IMR-90 (cell line): Measurements from ENCODE around the gene TBX10. TPM values are rescaled to one million over a fixed set of nuclear protein-coding genes. Genes with fewer than 3 reads are reported as not detected.

Experiments used
- ATAC-seq: fragments of 200-7000 bp; cut with Tn5 transposase; 2 replicates; pipeline ENCODE4 v1.9.1; 2020; ENCODE audit warnings: low read depth, mild to moderate bottlenecking, moderate library complexity
- BruUV-seq: library from RNA; stranded (reverse); fragments of 400-500 nt; replicated peaks from 2 replicates; lab custom pipeline; 2021; lab: Mats Ljungman, UMichigan
- CTCF ChIA-PET: fragments of 300-600 bp; formaldehyde crosslinking; extraction: SDS; loops from one replicate; lab custom pipeline; 2021; ENCODE audit warnings: antibody characterized with exemption; lab: Yijun Ruan, JAX
- POLR2A ChIA-PET: fragments of 300-600 bp; sonication (Branson Sonifier 250); formaldehyde crosslinking; loops from one replicate; lab custom pipeline; 2022; ENCODE audit warnings: antibody characterized with exemption; ENCODE audit not compliant: unreplicated experiment; lab: Charles Lee
- DNase-seq: peaks from one replicate; pipeline ENCODE4 v3.0.0; 2013
- H2AFZ ChIP-seq: replicated peaks from 2 replicates; pipeline ENCODE3; 2013; ENCODE audit warnings: low read length, mild to moderate bottlenecking; ENCODE audit not compliant: poor library complexity
- H2AK5ac ChIP-seq: 2 replicates; pipeline ENCODE4 v1.6.1; 2013; ENCODE audit warnings: low read depth, low read length, inconsistent platforms
- H2AK9ac ChIP-seq: replicated peaks from 2 replicates; pipeline ENCODE3; 2013; ENCODE audit warnings: mild to moderate bottlenecking, low read depth, low read length, moderate library complexity; ENCODE audit not compliant: poor library complexity
- H2BK120ac ChIP-seq: 2 replicates; pipeline ENCODE4 v1.6.1; 2013; ENCODE audit warnings: low read depth, low read length, inconsistent platforms
- H2BK15ac ChIP-seq: 3 replicates; pipeline ENCODE4 v1.6.1; 2013; ENCODE audit warnings: low read depth, low read length, inconsistent platforms
- H2BK20ac ChIP-seq: 2 replicates; pipeline ENCODE4 v1.6.1; 2013; ENCODE audit warnings: low read depth, mild to moderate bottlenecking, inconsistent platforms, low read length, moderate library complexity
- H2BK5ac ChIP-seq: 2 replicates; pipeline ENCODE4 v1.6.1; 2013; ENCODE audit warnings: mild to moderate bottlenecking, low read depth, low read length, inconsistent platforms; ENCODE audit not compliant: poor library complexity, severe bottlenecking
- H3K14ac ChIP-seq: replicated peaks from 2 replicates; pipeline ENCODE4 v1.6.1; 2013; ENCODE audit warnings: low read depth, low read length, inconsistent platforms
- H3K18ac ChIP-seq: 2 replicates; pipeline ENCODE4 v1.6.1; 2013; ENCODE audit warnings: low read depth, low read length, control low read depth
- H3K23ac ChIP-seq: 2 replicates; pipeline ENCODE4 v1.6.1; 2013; ENCODE audit warnings: low read depth, low read length, inconsistent platforms
- H3K27ac ChIP-seq: 2 replicates; pipeline ENCODE4 v1.5.1; 2013; ENCODE audit warnings: mild to moderate bottlenecking, control low read depth, low read length; ENCODE audit not compliant: insufficient read depth
- H3K27me3 ChIP-seq: 2 replicates; pipeline ENCODE4 v1.6.1; 2013; ENCODE audit warnings: low read length; ENCODE audit not compliant: control insufficient read depth, insufficient read depth
- H3K36me3 ChIP-seq: 2 replicates; pipeline ENCODE4 v1.6.1; 2013; ENCODE audit warnings: low read length, mixed read lengths; ENCODE audit not compliant: control insufficient read depth, insufficient read depth
- H3K4ac ChIP-seq: 2 replicates; pipeline ENCODE4 v1.6.1; 2013; ENCODE audit warnings: low read depth, low read length, inconsistent platforms
- H3K4me1 ChIP-seq: 2 replicates; pipeline ENCODE4 v1.6.1; 2013; ENCODE audit warnings: low read length, mixed read lengths; ENCODE audit not compliant: control insufficient read depth, insufficient read depth
- H3K4me2 ChIP-seq: 2 replicates; pipeline ENCODE4 v1.6.1; 2013; ENCODE audit warnings: low read depth, mild to moderate bottlenecking, control low read depth, low read length, moderate library complexity
- H3K4me3 ChIP-seq: 2 replicates; pipeline ENCODE4 v1.5.1; 2013; ENCODE audit warnings: low read depth, mild to moderate bottlenecking, control low read depth, low read length, moderate library complexity; ENCODE audit not compliant: insufficient read depth
- H3K56ac ChIP-seq: 2 replicates; pipeline ENCODE4 v1.6.1; 2013; ENCODE audit warnings: low read length, inconsistent platforms; ENCODE audit not compliant: insufficient read depth; ENCODE audit errors: extremely low read depth
- H3K79me1 ChIP-seq, 2 experiments: 2 replicates each; pipeline ENCODE4 v1.6.1; 2013; ENCODE audit warnings: low read length in 2 of 2, inconsistent platforms in 1 of 2, low read depth in 1 of 2
- H3K9ac ChIP-seq: 2 replicates; pipeline ENCODE4 v1.6.1; 2013; ENCODE audit warnings: low read depth, low read length, control low read depth
- H3K9me1 ChIP-seq: 2 replicates; pipeline ENCODE4 v1.6.1; 2013; ENCODE audit warnings: low read length, inconsistent platforms; ENCODE audit not compliant: insufficient read depth
- H3K9me3 ChIP-seq: 2 replicates; pipeline ENCODE4 v1.6.1; 2013; ENCODE audit warnings: low read length; ENCODE audit not compliant: control insufficient read depth, insufficient read depth
- H4K20me1 ChIP-seq: 2 replicates; pipeline ENCODE4 v1.6.1; 2013; ENCODE audit warnings: low read length, inconsistent platforms; ENCODE audit not compliant: insufficient read depth
- H4K5ac ChIP-seq: 2 replicates; pipeline ENCODE4 v1.6.1; 2013; ENCODE audit warnings: mild to moderate bottlenecking, low read depth, low read length, control low read depth
- H4K8ac ChIP-seq, 2 experiments: 2 replicates each; pipeline ENCODE4 v1.6.1; 2013; ENCODE audit warnings: low read depth in 2 of 2, low read length in 2 of 2, control low read depth in 1 of 2, inconsistent platforms in 1 of 2
- H4K91ac ChIP-seq: 2 replicates; pipeline ENCODE4 v1.6.1; 2013; ENCODE audit warnings: low read depth, low read length, inconsistent platforms; ENCODE audit not compliant: insufficient read depth
- CEBPB ChIP-seq: IDR thresholded peaks from 2 replicates; pipeline ENCODE4 v1.6.1; 2012; ENCODE audit warnings: low read depth, low read length, improper control_type of control experiment
- CHD1 ChIP-seq: IDR thresholded peaks from 2 replicates; pipeline ENCODE4 v1.6.1; 2012; ENCODE audit warnings: low read depth, low read length, improper control_type of control experiment
- ELK1 ChIP-seq: fragments of 150-350 bp; IDR thresholded peaks from 2 replicates; pipeline ENCODE4 v1.6.1; 2016; ENCODE audit warnings: low read depth, mild to moderate bottlenecking, low read length, moderate library complexity, borderline replicate concordance
- MAZ ChIP-seq: IDR thresholded peaks from 2 replicates; pipeline ENCODE4 v1.6.1; 2012; ENCODE audit warnings: low read depth, mild to moderate bottlenecking, low read length, improper control_type of control experiment, moderate library complexity, borderline replicate concordance
- MXI1 ChIP-seq: IDR thresholded peaks from 2 replicates; pipeline ENCODE4 v1.6.1; 2012; ENCODE audit warnings: low read depth, mild to moderate bottlenecking, low read length, moderate library complexity, borderline replicate concordance
- POLR2A ChIP-seq: IDR thresholded peaks from 2 replicates; pipeline ENCODE4 v1.6.1; 2012; ENCODE audit warnings: mild to moderate bottlenecking, low read depth, low read length
- RAD21 ChIP-seq: IDR thresholded peaks from 2 replicates; pipeline ENCODE4 v1.6.1; 2012; ENCODE audit warnings: low read length, improper control_type of control experiment
- RCOR1 ChIP-seq: IDR thresholded peaks from 2 replicates; pipeline ENCODE4 v1.6.1; 2012; ENCODE audit warnings: mild to moderate bottlenecking, low read length, improper control_type of control experiment; ENCODE audit not compliant: insufficient replicate concordance
- RFX5 ChIP-seq: IDR thresholded peaks from 2 replicates; pipeline ENCODE4 v1.8.0; 2012; ENCODE audit warnings: low read depth, mild to moderate bottlenecking, low read length, moderate library complexity
- SMC3 ChIP-seq: fragments of 150-350 bp; IDR thresholded peaks from 2 replicates; pipeline ENCODE4 v1.6.1; 2016; ENCODE audit warnings: low read depth, mild to moderate bottlenecking, antibody characterized with exemption, low read length, moderate library complexity
- WGBS, 2 experiments: methylation state at CpG; one replicate each; pipeline versions ENCODE4 v1.1.5 to v1.1.7; 2013; ENCODE audit warnings: missing lambda C conversion rate in 2 of 2; ENCODE audit not compliant: insufficient read length in 1 of 2; ENCODE audit errors: extremely low coverage in 2 of 2; 5-methylcytosine and 5-hydroxymethylcytosine counted together
- dilution Hi-C: fragments of 300-500 bp; cut with HindIII; formaldehyde crosslinking; loops from one replicate; pipeline ENCODE4 v1.14.3; 2018; ENCODE audit warnings: low sequenced_read_pairs; ENCODE audit not compliant: unreplicated experiment
- in situ Hi-C: fragments of 300-500 bp; cut with MboI; formaldehyde crosslinking; loops from 3 replicates; pipeline ENCODE4 v1.14.3; 2019; ENCODE audit warnings: low sequenced_read_pairs, inconsistent platforms, mixed read lengths
- intact Hi-C: fragments of 100-400 bp; cut with micrococcal nuclease; formaldehyde crosslinking; loops from 2 replicates; pipeline ENCODE4 v1.10.0; 2022
- polyA plus RNA-seq, 3 experiments: library from polyadenylated mRNA; depleted of rRNA; stranded (reverse); fragments of >200 nt; gene quantifications; 2 replicates each; pipeline ENCODE4 v1.2.3, GENCODE V29; 2012; ENCODE audit warnings: low replicate concordance in 1 of 3
- total RNA-seq: library from RNA; depleted of rRNA; stranded (reverse); fragments of >200 nt; gene quantifications from 2 replicates; pipeline ENCODE4 v1.2.3, GENCODE V29; 2012

TBX10 gene
- total and polyA plus RNA-seq, 2 of the 4 experiments (the other 2 are of a cell fraction), result not detected

GRCh38 chr11:67689178-67689577 lies 49.6 kb upstream of the TBX10 start:
- intact Hi-C loops (no loop called here), dilution Hi-C loops (no loop called here), in situ Hi-C loops (no loop called here)
- Histone ChIP-seq H3K79me1 (no peaks in the 10 kb centered on the region), H4K91ac (no peak overlapping the region), H2BK20ac (no peak overlapping the region), H3K36me3 (no peaks in the 10 kb centered on the region), H4K8ac (no peak overlapping the region), H3K4me2 (no peak overlapping the region), H3K4ac (no peak overlapping the region), H4K20me1 (no peaks in the 10 kb centered on the region), H2BK5ac (no peak overlapping the region), H4K5ac (no peak overlapping the region), H3K27me3 (peaks cover 20% of the 10 kb centered on the region), H2BK15ac (no peak overlapping the region), H2AK9ac (no peak overlapping the region), H3K9ac (no peak overlapping the region), H3K4me1 (no peaks in the 10 kb centered on the region), H2AK5ac (no peak overlapping the region), H3K27ac (no peak overlapping the region), H3K18ac (no peak overlapping the region), H3K9me3 (0 out of 2 replicates have a peak, but pooled peaks cover 2% of the 10 kb centered on the region), H3K4me3 (no peak overlapping the region), H3K56ac (no peak overlapping the region), H3K9me1 (no peaks in the 10 kb centered on the region), H3K23ac (no peak overlapping the region), H3K14ac (no peak overlapping the region), H2BK120ac (no peak overlapping the region), H2AFZ (no peak overlapping the region)
- no TSS peak for BruUV-seq
- ChIA-PET POLR2A (no interaction called here), CTCF (interaction anchor here (0.6 kb wide), 1 partner anchor 11 kb away, joined by 3 read pairs; no protein-coding TSS in a partner anchor)
- 80% methylated on average over 1 of the region's 4 CpGs; no CpG with 5 or more reads in 1 of the 2 experiments for WGBS, 2 experiments
- DNase-seq (no peak), ATAC-seq (no peak)
- TF ChIP-seq CHD1 (no peak), RAD21 (no peak), RCOR1 (no peak), MXI1 (no peak), RFX5 (no peak), POLR2A (no peak), ELK1 (no peak), MAZ (no peak), CEBPB (no peak), SMC3 (no peak)
